RWPE1 (cell line): ENCODE results near the gene BCL2L12.
"Not testable (repeated sequence)": the region's sequence is repeated elsewhere in the genome, so short reads cannot be mapped to it uniquely, and the experiment has no call there.

Experiments
- CTCF ChIA-PET: fragments of 350-600 bp; sonication (Branson Sonifier 250); formaldehyde crosslinking; extraction: SDS; loops from one replicate; lab custom pipeline; 2021; lab: Yijun Ruan, JAX
- POLR2A ChIA-PET: fragments of 400-600 bp; formaldehyde crosslinking; extraction: SDS; loops from one replicate; lab custom pipeline; 2020; ENCODE audit warnings: antibody characterized with exemption; ENCODE audit not compliant: low non-redundant PET; lab: Yijun Ruan, JAX
- DNase-seq: peaks from one replicate; pipeline ENCODE4 v3.0.0; 2012; ENCODE audit warnings: low spot score
- H3K27ac ChIP-seq: fragments of 450-650 bp; 2 replicates; pipeline ENCODE4 v1.5.1; 2017
- TF ChIP-seq, protein P1 (sequence below): fragments of 450-650 bp; conservative IDR thresholded peaks from 2 replicates; pipeline ENCODE4 v1.5.1; 2017; ENCODE audit warnings: low read depth, mild to moderate bottlenecking

Gene BCL2L12, protein sequence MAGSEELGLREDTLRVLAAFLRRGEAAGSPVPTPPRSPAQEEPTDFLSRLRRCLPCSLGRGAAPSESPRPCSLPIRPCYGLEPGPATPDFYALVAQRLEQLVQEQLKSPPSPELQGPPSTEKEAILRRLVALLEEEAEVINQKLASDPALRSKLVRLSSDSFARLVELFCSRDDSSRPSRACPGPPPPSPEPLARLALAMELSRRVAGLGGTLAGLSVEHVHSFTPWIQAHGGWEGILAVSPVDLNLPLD

DNA sequence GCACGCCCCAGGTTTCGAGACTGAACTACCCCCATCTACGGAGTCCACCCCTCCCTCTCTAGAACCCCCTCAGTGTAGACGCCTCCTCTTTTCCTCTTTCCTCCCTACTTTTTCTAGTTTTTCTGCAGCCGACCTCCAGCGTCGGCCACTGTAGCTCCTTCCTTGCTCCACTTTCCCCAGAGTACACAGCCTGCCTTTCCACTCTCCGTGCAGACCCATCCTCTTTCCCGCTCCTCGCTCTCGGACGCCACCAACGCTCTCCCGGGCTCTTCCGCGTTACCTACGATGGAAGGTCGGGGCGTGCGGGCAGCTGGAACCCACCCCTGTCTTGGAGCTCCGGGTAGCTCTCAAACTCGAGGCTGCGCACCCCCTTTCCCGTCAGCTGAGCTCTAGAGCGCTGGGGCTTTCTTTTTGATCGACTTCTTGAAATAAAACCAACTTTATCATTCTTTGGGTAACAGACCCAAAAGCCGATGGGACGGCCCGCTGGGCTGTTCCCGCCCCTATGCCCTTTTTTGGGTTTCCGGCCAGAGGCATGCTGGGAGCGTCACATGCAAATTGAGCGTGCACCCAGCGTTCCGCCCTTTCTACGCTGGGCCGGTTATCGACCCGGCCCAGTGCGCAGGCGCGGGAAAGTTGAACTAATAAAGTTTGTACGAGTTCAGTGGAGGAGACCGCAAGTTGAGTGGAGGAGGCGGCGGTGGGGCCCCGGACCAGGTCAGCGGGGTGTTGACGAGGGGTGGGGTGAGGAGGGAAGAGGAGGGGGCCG, at the start of gene BCL2L12, which contains the start of gene IRF3:
Gene BCL2L12 (plus strand): TSS at position 583 of the 769 bp plus-strand sequence. CDS start 760 bp downstream, outside the sequence.
Gene IRF3 (minus strand): TSS at position 507 of the 769 bp plus-strand sequence. CDS start 1,019 bp downstream, outside the sequence.
- ChIA-PET CTCF (interaction anchor here (0.7 kb wide), 1 partner anchor 95 kb away, joined by 3 read pairs; no protein-coding TSS in a partner anchor), POLR2A (interaction anchor here (0.5 kb wide), 1 partner anchor 92 kb away, joined by 11 read pairs; no protein-coding TSS in a partner anchor)
- peak; percentile 97 for DNase-seq
- H3K27ac ChIP-seq, result peak within 1 kb of the TSS; percentile 97
- TF ChIP-seq, protein P1, sequence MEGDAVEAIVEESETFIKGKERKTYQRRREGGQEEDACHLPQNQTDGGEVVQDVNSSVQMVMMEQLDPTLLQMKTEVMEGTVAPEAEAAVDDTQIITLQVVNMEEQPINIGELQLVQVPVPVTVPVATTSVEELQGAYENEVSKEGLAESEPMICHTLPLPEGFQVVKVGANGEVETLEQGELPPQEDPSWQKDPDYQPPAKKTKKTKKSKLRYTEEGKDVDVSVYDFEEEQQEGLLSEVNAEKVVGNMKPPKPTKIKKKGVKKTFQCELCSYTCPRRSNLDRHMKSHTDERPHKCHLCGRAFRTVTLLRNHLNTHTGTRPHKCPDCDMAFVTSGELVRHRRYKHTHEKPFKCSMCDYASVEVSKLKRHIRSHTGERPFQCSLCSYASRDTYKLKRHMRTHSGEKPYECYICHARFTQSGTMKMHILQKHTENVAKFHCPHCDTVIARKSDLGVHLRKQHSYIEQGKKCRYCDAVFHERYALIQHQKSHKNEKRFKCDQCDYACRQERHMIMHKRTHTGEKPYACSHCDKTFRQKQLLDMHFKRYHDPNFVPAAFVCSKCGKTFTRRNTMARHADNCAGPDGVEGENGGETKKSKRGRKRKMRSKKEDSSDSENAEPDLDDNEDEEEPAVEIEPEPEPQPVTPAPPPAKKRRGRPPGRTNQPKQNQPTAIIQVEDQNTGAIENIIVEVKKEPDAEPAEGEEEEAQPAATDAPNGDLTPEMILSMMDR, result no peak

DNA sequence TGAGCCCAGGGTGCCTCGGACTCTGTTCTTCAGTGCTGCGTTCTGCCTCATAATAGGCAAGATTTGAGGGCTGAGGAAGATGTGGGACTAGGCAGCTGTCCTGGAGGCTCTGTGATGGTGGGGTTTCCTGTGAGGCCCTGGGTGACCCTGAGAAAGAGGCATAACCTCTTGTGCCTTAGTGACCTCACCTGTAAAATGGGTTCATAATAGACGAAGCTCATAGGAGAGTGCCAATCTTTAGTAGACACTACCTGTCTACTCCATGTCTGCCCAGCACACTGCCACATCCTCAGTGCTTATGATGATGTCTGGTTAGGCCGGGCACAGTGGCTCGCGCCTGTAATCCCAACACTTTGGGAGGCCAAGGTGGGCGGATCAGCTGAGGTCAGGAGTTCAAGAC, 49.2 kb upstream of the BCL2L12 start:
- H3K27ac ChIP-seq, result no peak overlapping the region
- CTCF ChIA-PET, result interaction anchor here (1.1 kb wide), 1 partner anchor 47 kb away, joined by 3 read pairs; no protein-coding TSS in a partner anchor
- POLR2A ChIA-PET, result no interaction called here
- TF ChIP-seq, protein P1, result no peak
- DNase-seq, result no peak

DNA sequence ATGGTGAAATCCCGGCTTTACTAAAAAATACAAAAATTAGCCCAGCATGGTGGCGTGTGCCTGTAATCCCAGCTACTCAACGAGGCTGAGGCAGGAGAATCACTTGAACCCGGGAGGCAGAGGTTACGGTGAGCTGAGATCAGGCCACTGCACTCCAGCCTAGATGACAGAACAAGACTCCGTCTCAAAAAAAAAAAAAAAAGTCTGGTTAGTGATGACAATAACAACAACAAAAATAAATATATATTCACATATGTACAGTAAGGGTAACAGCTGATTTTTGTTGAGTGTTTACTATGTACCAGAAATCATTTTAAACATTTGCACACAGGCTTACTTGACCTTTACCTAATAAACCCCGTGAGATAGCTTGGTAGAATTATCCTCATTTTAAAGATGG, 48.8 kb upstream of the BCL2L12 start:
- ChIA-PET CTCF (interaction anchor here (0.6 to 1.0 kb wide), 2 partner anchors 12 to 82 kb away, joined by 3 read pairs; no protein-coding TSS in a partner anchor), POLR2A (no interaction called here)
- H3K27ac ChIP-seq, result no peak overlapping the region
- no peak for DNase-seq
- TF ChIP-seq, protein P1, result no peak

DNA sequence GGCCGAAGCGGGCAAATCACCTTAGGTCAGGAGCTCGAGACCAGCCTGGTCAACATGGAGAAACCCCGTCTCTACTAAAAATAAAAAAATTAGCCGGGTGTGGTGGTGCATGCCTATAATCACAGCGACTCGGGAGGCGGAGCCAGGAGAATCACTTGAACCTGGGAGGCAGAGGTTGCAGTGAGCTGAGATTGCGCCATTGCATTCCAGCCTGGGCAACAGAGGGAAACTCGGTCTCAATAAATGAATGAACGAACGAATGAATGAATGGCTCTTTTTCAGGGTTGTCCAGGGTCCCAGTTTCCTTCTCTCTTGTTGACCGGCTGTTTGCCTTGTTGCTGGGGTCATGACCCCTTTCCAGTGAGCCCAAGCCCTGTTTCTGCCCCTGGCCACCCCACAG, 47.9 kb upstream of the BCL2L12 start:
- POLR2A ChIA-PET, DNase-seq: not testable (repeated sequence)
- CTCF ChIA-PET, result interaction anchor here (0.6 to 1.0 kb wide), 2 partner anchors 11 to 150 kb away, joined by 3 to 6 read pairs; no protein-coding TSS in a partner anchor
- peak overlapping the region; percentile 20; the same call in 1 of the 2 replicates for H3K27ac ChIP-seq

DNA sequence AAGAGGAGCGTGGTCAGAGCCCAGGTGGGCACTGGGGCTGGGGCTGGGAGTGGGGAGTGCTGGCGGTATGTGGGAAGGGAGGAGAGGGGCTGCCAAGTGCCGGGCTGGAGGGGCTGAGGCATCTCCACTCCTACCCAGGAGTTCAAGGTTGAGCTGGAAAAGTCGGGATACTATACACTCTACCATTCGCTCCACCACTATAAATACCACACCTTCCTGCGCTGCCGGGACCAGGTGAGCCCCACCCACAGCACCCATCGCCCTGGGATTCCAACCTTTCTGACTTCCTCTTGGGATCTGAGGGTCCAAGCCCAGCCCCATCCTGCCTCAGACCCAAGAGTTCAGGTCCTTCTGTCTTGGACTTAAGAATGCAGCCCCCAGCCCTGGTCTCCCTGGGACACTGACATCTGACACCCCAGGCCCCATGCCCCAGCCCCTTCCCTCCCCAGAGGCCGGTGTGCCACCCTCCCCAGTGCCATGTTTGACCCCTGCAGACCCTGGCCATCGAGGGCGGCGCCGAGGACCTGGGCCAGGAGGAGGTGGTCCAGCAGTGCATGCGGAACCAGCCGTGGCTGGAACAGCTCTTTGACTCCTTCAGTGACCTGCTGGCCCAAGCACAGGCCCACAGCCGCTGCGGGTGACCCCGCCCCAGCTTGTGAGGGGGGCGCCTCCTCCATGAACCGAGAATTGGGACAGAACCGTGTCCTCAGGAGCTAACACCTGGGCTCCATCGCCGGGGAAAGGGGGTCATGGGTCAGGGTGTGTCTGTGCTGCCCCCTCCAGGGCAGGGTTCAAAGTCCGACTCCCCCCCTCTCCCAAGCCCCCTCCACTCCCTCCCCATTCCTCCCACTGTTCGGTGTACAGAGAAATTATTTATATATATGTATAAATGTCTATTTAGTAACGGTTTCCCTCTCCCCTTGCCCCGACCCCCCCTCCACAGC, 40.5 kb upstream of the BCL2L12 start:
- H3K27ac ChIP-seq, result peak overlapping the region; percentile 14; the same call in 1 of the 2 replicates
- POLR2A ChIA-PET, result no interaction called here
- TF ChIP-seq, protein P1, result no peak
- CTCF ChIA-PET, result interaction anchor here (0.6 to 0.7 kb wide), 2 partner anchors 42 to 78 kb away, joined by 5 to 7 read pairs; no protein-coding TSS in a partner anchor
- DNase-seq, result no peak

DNA sequence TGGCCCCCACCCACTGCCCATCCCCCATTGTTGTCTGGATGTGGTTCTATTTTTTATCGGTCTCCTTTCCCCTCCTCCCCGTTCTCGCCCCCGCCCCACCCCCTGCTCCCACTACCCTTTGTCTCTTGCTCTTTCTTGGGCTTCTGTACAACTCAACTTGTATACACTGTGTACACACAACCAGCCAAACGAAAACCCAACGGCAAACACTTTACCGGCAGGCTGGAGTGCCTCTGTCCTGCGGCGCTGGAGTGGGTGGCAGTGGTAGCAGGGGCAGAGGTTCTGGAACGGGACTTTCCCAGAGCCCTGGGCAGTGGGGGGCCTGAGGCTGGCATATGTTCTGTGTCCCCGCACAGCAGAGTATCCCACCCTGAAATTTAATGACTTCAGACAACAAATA, 39.5 kb upstream of the BCL2L12 start:
- CTCF ChIA-PET, result interaction anchor here (0.8 kb wide), 1 partner anchor 12 kb away, joined by 3 read pairs; no protein-coding TSS in a partner anchor
- POLR2A ChIA-PET, result no interaction called here

More for the DNA sequence above, 39.5 kb upstream of the BCL2L12 start:
- no peak for DNase-seq
- H3K27ac ChIP-seq, result peak overlapping the region; percentile 14
- TF ChIP-seq, protein P1, result no peak
